Pancreas (tissue), 10 donors: ENCODE data around the gene IL22RA2. TPM values are rescaled to one million over a fixed set of nuclear protein-coding genes. Genes with fewer than 3 reads are reported as not detected.
"Not testable (repeated sequence)": the region's sequence is repeated elsewhere in the genome, so short reads cannot be mapped to it uniquely, and the experiment has no call there.

Source experiments
- ATAC-seq, 4 donors: fragments of 200-7000 bp; cut with Tn5 transposase; one replicate each; pipeline versions ENCODE4 v1.8.0 to v1.9.1; 2020; ENCODE audit warnings: mild to moderate bottlenecking in 4 of 4, moderate library complexity in 4 of 4
- DNase-seq, 6 donors: peaks; one replicate each; pipeline ENCODE4 v3.0.0-alpha.2; 2020
- FAIRE-seq: peaks from 2 replicates; lab custom pipeline; 2012; peaks lifted over from hg19 to GRCh38; lab: Jason Lieb, UNC
- H3K27ac ChIP-seq, 4 donors: fragments of 200-600 bp; sonication (generic); 1 replicate in 3 of 4; 2 replicates in 1 of 4; pipeline versions ENCODE4 v1.5.0 to v1.8.0; 2020
- H3K27me3 ChIP-seq, 4 donors: fragments of 200-600 bp; one replicate each; pipeline ENCODE4 v1.8.0; 2021
- H3K36me3 ChIP-seq, 3 donors: fragments of 200-600 bp; sonication (generic) in 1 of 3; one replicate each; pipeline versions ENCODE4 v1.5.0 to v1.8.0; 2020 to 2021
- H3K4me1 ChIP-seq, 3 donors: fragments of 200-600 bp; one replicate each; pipeline ENCODE4 v1.8.0; 2021
- H3K4me3 ChIP-seq, 4 donors: fragments of 200-600 bp; sonication (generic) in 2 of 4; one replicate each; pipeline versions ENCODE4 v1.5.0 to v1.8.0; 2020 to 2021
- H3K9me3 ChIP-seq, 4 donors: fragments of 200-600 bp; one replicate each; pipeline ENCODE4 v1.8.0; 2021
- WGBS, 2 donors: extraction: QIAGEN DNeasy Blood & Tissue Kit; methylation state at CpG; one replicate each; pipeline ENCODE4 v1.1.7; 2013; 5-methylcytosine and 5-hydroxymethylcytosine counted together
- intact Hi-C, 3 donors: fragments of 100-400 bp; cut with DNase I; formaldehyde crosslinking; loops; one replicate each; pipeline versions ENCODE4 v1.11.1 to v1.14.2; 2022
- polyA plus RNA-seq, 2 donors: library from polyadenylated mRNA; stranded (reverse); fragments of 200-250 nt; gene quantifications; one replicate each; pipeline ENCODE4 v1.2.3, GENCODE V29; 2013
- total RNA-seq, 6 donors: library from RNA; stranded (reverse); fragmentation: NEBNext Ultra II Directional in 4 of 6; extraction: Animal tissue kit (Norgen Biotek cat#: 25700) in 4 of 6; gene quantifications; one replicate each; pipeline versions ENCODE4 v1.2.1 to v1.2.4, GENCODE V29; 2021 to 2023
- TF ChIP-seq, protein P1 (sequence below), 4 donors: fragments of 200-600 bp; sonication (generic) in 3 of 4; IDR thresholded peaks; one replicate each; pipeline versions ENCODE4 v1.5.0 to v1.8.0; 2021; ENCODE audit warnings: antibody characterized with exemption in 4 of 4
- donor health status: healthy with polysubstance abuse.
- donor health status: DM: no; HTN: no; CAD: no; lungs with moderate emphysema.
- donor health status: DM: no; HTN: no; CAD: no.
- donor health status: control.
- donor health status: control.
- donor health status: Bipolar disorder and iron deficiency.
- donor health status: DM: yes; HTN: yes; CAD: no.
- donor health status: DM: no; HTN: no; CAD: no.
- donor health status: DM: no; HTN: no; CAD: no.
- donor health status: DM: yes; HTN: yes; CAD: no.

IL22RA2 gene
- total and polyA plus RNA-seq, 8 donors, result 0.06 TPM; not detected in 7

DNA sequence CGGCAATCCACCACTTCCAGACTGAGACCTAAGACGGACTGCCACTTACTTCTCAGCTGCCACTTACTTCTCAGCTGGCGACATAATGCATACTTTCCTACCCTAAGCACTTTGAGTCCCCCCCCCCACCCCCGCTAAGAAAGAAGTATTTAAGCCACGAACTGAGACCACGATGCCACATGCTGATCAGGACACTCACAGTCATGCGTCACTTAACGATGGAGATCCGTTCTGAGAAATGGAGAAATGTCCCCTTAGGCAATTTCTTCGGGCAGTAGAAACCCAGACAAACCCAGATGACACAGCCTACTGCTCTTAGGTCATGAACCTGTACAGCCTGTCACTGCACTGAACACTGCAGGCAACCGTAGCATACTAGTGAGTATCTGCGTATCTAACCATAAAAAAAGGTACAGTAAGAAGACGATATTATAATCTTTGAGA, 45.1 kb upstream of the IL22RA2 start:
- WGBS, 2 donors, result 0% methylated on average over 13 of the region's 13 CpGs
- FAIRE-seq, result no peak

DNA sequence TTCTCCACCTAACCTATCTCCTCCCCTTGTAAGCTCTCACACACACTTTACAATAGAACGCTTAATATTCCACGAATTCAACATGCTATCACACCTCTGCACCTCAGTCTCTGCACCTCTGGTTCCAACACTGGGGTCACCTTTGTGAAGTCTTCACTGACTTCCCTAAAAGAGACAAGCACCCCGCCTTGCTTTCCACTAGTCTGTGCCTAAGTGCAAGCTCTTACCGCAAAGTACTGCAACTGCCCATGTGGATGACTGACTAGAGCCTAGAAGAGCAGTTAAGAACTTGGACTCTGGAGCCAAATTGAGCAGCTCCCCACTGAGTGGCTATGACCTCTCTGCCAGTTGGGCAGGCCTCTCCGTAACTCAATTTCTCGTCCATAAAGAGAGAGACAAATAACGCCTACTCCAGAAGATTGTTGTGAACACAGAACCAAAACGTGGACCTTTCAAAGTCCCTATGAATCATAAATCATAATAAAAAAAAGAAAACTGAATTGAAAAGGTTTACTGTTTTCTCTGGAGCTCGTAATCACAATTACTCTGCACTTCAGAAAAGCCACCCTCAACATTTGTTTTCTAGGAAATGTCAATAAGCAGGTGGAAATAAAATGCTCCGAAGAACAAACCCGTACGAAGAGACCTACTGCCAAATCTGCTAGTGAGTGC, 44.5 kb upstream of the IL22RA2 start:
- DNase-seq (peak in 1 of 6 donors; percentile 36), FAIRE-seq (no peak), ATAC-seq (peak in 2 of 4 donors; percentile 7 to 25)
- WGBS, 2 donors, result 12 to 17% methylated on average over 12 of the region's 12 CpGs
- intact Hi-C loops, result no loop called here
- H3K9me3 ChIP-seq, result no peaks in the 10 kb centered on the region
- peak overlapping the region; percentile 70 to 87 (median 81) for H3K4me3 ChIP-seq
- no peaks in the 10 kb centered on the region for H3K27me3 ChIP-seq
- H3K4me1 ChIP-seq, result peaks cover 11 to 47% (median 36%) of the 10 kb centered on the region in 3 donors
- TF ChIP-seq, protein P1, sequence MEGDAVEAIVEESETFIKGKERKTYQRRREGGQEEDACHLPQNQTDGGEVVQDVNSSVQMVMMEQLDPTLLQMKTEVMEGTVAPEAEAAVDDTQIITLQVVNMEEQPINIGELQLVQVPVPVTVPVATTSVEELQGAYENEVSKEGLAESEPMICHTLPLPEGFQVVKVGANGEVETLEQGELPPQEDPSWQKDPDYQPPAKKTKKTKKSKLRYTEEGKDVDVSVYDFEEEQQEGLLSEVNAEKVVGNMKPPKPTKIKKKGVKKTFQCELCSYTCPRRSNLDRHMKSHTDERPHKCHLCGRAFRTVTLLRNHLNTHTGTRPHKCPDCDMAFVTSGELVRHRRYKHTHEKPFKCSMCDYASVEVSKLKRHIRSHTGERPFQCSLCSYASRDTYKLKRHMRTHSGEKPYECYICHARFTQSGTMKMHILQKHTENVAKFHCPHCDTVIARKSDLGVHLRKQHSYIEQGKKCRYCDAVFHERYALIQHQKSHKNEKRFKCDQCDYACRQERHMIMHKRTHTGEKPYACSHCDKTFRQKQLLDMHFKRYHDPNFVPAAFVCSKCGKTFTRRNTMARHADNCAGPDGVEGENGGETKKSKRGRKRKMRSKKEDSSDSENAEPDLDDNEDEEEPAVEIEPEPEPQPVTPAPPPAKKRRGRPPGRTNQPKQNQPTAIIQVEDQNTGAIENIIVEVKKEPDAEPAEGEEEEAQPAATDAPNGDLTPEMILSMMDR (IDR thresholded peaks at IDR 0.05), result no peak
- H3K36me3 ChIP-seq, result no peaks in the 10 kb centered on the region
- peak overlapping the region; percentile 96 to 98 (median 96) for H3K27ac ChIP-seq

More for the DNA sequence above, 45.1 kb upstream of the IL22RA2 start:
- TF ChIP-seq, protein P1 (IDR thresholded peaks at IDR 0.05), result no peak
- H3K4me3 ChIP-seq, result peak overlapping the region; percentile 70 to 87 (median 81)
- H3K9me3 ChIP-seq, result no peaks in the 10 kb centered on the region
- H3K4me1 ChIP-seq, result peaks cover 6 to 41% (median 30%) of the 10 kb centered on the region in 3 donors
- peak; percentile 66 to 77 (median 73) for ATAC-seq
- peak in 3 of 6 donors; percentile 42 to 57 (median 42) for DNase-seq
- no peaks in the 10 kb centered on the region for H3K36me3 ChIP-seq
- no peaks in the 10 kb centered on the region for H3K27me3 ChIP-seq
- intact Hi-C loops, result no loop called here
- peak overlapping the region; percentile 96 to 98 (median 96) for H3K27ac ChIP-seq

DNA sequence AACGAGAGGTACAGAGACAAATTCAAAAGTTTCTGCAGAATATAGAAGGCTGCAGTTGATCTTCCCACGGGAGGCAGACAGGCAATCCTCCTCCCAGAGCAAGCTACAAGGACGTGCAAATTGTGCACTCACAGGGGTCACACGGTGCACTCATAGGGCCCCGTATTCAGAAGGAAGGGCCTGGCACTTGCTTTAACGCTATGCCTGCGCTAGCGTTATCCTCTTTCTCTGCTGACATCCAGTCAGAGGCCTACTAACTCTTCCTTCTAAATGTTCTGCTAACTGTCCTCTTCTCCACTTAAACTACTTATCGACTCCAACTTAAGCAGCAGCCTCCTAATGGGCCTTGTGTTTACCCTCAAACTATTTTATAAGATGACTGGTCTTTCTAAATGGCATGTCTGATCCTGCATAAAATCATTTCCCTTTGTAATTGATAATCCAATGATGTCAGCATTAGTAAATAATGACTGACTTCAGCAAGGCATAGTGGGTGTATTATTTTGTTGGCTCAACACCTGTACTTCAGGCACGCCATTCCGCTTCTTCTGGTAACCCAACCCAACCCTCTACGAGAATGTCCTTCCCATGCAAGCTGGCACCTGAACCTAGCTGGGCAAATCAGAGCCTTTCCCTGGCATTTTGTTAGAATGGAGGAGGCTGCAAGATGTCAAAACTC, 43.6 kb upstream of the IL22RA2 start:
- no peaks in the 10 kb centered on the region for H3K27me3 ChIP-seq
- no peaks in the 10 kb centered on the region for H3K36me3 ChIP-seq
- ATAC-seq (peak in 2 of 4 donors; percentile 3 to 5), FAIRE-seq (no peak), DNase-seq (peak in 1 of 6 donors; percentile 37)
- TF ChIP-seq, protein P1 (IDR thresholded peaks at IDR 0.05), result no peak
- H3K4me3 ChIP-seq, result peak overlapping the region in 2 of 4 donors; percentile 86 to 87
- intact Hi-C loops, result no loop called here
- WGBS, 2 donors, result 49 to 60% methylated on average over 12 of the region's 12 CpGs
- peak overlapping the region in 2 of 4 donors; percentile 96 to 98 for H3K27ac ChIP-seq
- peaks cover 13 to 53% (median 40%) of the 10 kb centered on the region in 3 donors for H3K4me1 ChIP-seq
- no peaks in the 10 kb centered on the region for H3K9me3 ChIP-seq

DNA sequence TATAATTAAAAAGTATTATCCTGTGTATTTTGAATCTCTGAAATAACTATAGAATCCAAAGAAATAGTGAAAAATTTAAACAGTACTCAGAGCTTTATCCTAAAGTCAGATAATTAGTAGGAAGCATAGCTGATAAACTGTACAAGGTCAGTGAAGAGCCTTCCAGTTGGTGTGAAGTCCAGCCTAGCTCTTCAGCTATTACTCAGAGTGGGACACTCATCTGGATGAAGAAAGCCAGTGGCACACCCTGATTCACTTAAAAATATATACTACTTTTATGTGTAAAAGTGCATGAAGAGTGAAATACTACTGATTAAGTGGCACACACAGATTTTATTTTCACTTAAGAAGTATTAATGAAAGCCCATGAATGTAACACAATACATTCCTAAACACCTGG, 42.7 kb upstream of the IL22RA2 start:
- FAIRE-seq (no peak), ATAC-seq (no peak), DNase-seq (no peak)
- intact Hi-C loops, result no loop called here
- Histone ChIP-seq H3K9me3 (no peaks in the 10 kb centered on the region), H3K4me1 (peaks cover 13 to 58% (median 43%) of the 10 kb centered on the region in 3 donors), H3K27ac (peak overlapping the region in 1 of 4 donors; percentile 96), H3K36me3 (no peaks in the 10 kb centered on the region), H3K27me3 (no peaks in the 10 kb centered on the region), H3K4me3 (peak overlapping the region in 1 of 4 donors; percentile 86)
- TF ChIP-seq, protein P1 (IDR thresholded peaks at IDR 0.05), result no peak

DNA sequence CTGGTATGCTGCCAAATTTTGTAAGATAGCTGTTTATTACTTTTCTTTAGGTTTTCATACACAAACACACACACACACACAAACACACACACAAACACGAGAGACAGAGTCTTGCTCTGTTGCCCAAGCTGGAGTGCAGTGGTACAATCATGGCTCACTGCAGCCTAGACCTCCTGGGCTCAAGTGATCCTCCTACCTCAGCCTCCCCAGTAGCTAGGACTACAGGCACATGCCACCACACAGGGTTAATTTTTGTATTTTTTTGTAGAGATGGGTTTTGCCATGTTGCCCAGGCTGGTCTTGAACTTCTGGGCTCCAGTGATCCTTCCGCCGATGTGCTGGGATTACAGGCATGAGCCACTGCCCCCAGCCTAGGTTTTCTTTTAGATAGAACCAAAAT, 42.2 kb upstream of the IL22RA2 start:
- H3K36me3 ChIP-seq, FAIRE-seq, H3K9me3 ChIP-seq, DNase-seq, intact Hi-C loops, H3K27me3 ChIP-seq, ATAC-seq: not testable (repeated sequence)
- peak overlapping the region in 1 of 4 donors; percentile 86 for H3K4me3 ChIP-seq
- peaks cover 16 to 63% (median 48%) of the 10 kb centered on the region in 3 donors for H3K4me1 ChIP-seq
- WGBS, 2 donors, result 93 to 96% methylated on average over 3 of the region's 3 CpGs
- H3K27ac ChIP-seq, result peak overlapping the region in 1 of 4 donors; percentile 96
